HepG2 (cell line): ENCODE data around the gene IGFBP7.

Source experiments
- PRPF4 ChIP-seq: fragments of 200-400 bp; formaldehyde crosslinking; IDR thresholded peaks from 2 replicates; pipeline ENCODE4 v1.6.1; 2016; ENCODE audit warnings: low read length, low read depth; ENCODE audit not compliant: poor library complexity, severe bottlenecking
- ZNF672 ChIP-seq: sonication (generic); formaldehyde crosslinking; IDR thresholded peaks from 2 replicates; pipeline ENCODE4 v1.8.1; 2022; ENCODE audit warnings: missing genetic modification reagents
- TF ChIP-seq, protein P1 (sequence below): IDR thresholded peaks from 2 replicates; pipeline ENCODE4 v1.6.1; 2016; ENCODE audit warnings: low read depth, missing genetic modification reagents, missing compliant biosample characterization
- TF ChIP-seq, protein P2 (sequence below): sonication (generic); formaldehyde crosslinking; IDR thresholded peaks from 2 replicates; pipeline ENCODE4 v1.5.1; 2020; ENCODE audit warnings: mild to moderate bottlenecking, missing genetic modification reagents
- TF ChIP-seq, protein P3 (sequence below): sonication (generic); formaldehyde crosslinking; IDR thresholded peaks from 2 replicates; pipeline ENCODE4 v1.4.0; 2020; ENCODE audit warnings: missing genetic modification reagents

DNA sequence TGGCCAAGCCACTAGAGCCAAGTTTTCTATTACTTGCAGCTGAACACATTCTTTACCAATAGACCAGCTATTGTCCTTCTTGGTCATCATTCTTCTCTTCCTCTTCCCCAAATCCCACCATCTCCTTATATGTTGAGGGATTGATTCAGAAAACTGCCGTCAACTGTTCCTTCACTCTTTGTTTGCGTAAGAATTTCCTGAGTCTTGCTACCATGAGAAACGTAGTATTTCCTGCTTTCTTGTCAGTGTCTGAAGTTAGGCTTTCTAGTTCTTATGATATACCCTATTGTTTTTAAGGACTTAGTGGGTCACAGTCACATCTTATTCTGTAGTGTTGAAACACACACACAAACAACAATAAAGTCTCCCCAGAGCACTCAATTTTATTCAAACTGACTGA is 20.1 kb downstream of the IGFBP7 start:
- TF ChIP-seq, protein P1, sequence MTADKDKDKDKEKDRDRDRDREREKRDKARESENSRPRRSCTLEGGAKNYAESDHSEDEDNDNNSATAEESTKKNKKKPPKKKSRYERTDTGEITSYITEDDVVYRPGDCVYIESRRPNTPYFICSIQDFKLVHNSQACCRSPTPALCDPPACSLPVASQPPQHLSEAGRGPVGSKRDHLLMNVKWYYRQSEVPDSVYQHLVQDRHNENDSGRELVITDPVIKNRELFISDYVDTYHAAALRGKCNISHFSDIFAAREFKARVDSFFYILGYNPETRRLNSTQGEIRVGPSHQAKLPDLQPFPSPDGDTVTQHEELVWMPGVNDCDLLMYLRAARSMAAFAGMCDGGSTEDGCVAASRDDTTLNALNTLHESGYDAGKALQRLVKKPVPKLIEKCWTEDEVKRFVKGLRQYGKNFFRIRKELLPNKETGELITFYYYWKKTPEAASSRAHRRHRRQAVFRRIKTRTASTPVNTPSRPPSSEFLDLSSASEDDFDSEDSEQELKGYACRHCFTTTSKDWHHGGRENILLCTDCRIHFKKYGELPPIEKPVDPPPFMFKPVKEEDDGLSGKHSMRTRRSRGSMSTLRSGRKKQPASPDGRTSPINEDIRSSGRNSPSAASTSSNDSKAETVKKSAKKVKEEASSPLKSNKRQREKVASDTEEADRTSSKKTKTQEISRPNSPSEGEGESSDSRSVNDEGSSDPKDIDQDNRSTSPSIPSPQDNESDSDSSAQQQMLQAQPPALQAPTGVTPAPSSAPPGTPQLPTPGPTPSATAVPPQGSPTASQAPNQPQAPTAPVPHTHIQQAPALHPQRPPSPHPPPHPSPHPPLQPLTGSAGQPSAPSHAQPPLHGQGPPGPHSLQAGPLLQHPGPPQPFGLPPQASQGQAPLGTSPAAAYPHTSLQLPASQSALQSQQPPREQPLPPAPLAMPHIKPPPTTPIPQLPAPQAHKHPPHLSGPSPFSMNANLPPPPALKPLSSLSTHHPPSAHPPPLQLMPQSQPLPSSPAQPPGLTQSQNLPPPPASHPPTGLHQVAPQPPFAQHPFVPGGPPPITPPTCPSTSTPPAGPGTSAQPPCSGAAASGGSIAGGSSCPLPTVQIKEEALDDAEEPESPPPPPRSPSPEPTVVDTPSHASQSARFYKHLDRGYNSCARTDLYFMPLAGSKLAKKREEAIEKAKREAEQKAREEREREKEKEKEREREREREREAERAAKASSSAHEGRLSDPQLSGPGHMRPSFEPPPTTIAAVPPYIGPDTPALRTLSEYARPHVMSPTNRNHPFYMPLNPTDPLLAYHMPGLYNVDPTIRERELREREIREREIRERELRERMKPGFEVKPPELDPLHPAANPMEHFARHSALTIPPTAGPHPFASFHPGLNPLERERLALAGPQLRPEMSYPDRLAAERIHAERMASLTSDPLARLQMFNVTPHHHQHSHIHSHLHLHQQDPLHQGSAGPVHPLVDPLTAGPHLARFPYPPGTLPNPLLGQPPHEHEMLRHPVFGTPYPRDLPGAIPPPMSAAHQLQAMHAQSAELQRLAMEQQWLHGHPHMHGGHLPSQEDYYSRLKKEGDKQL = no peak
- TF ChIP-seq, protein P2, sequence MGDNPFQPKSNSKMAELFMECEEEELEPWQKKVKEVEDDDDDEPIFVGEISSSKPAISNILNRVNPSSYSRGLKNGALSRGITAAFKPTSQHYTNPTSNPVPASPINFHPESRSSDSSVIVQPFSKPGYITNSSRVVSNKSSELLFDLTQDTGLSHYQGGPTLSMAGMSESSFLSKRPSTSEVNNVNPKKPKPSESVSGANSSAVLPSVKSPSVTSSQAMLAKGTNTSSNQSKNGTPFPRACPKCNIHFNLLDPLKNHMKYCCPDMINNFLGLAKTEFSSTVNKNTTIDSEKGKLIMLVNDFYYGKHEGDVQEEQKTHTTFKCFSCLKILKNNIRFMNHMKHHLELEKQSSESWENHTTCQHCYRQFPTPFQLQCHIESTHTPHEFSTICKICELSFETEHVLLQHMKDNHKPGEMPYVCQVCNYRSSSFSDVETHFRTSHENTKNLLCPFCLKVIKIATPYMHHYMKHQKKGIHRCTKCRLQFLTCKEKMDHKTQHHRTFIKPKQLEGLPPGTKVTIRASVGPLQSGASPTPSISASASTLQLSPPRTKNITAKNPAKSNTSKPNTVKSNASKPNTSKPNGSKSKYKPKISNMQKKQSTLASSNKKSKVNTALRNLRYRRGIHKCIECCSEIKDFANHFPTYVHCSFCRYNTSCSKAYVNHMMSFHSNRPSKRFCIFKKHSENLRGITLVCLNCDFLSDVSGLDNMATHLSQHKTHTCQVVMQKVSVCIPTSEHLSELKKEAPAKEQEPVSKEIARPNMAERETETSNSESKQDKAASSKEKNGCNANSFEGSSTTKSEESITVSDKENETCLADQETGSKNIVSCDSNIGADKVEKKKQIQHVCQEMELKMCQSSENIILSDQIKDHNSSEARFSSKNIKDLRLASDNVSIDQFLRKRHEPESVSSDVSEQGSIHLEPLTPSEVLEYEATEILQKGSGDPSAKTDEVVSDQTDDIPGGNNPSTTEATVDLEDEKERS (CRISPR knock-in tag) = no peak
- TF ChIP-seq ZNF672 (CRISPR knock-in tag) = no peak
- TF ChIP-seq PRPF4 = no peak
- TF ChIP-seq, protein P3, sequence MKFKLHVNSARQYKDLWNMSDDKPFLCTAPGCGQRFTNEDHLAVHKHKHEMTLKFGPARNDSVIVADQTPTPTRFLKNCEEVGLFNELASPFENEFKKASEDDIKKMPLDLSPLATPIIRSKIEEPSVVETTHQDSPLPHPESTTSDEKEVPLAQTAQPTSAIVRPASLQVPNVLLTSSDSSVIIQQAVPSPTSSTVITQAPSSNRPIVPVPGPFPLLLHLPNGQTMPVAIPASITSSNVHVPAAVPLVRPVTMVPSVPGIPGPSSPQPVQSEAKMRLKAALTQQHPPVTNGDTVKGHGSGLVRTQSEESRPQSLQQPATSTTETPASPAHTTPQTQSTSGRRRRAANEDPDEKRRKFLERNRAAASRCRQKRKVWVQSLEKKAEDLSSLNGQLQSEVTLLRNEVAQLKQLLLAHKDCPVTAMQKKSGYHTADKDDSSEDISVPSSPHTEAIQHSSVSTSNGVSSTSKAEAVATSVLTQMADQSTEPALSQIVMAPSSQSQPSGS (CRISPR knock-in tag) = no peak
